ENCODE results near the gene AK9.
A peak's percentile ranks its signal among the peaks of the same experiment; 100 is the strongest.
"Not testable (repeated sequence)": the region's sequence is repeated elsewhere in the genome, so short reads cannot be mapped to it uniquely, and the experiment has no call there.

The AK9 gene

DNA sequence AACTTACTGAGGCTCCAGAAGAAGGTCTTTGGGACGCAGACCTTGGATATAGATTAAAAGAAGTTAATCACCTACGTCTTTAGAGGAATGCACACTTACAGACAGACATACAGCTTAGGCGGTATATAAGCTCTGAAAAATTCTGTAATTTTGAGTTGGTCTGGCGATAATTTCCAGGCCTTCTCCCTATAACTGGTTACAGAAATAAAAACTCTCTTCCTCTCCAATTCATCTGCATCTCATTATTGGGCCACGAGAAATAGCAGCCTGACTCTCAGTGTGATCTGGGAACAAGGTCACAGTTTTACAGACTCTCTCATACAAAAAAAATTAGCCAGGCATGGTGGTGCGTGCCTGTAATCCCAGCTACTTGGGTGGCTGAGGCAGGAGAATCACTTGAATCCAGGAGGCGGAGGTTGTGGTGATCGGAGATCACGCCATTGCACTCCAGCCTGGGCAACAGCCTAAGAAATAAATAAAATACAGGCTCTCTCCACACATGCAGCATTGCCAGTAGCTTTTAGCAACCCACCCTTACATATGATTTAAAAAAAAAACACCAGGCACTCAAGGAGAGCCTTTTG lies 212.7 kb downstream of the AK9 start:
- DNase-seq, result no peak

GRCh38 chr6:109477725-109478124 lies 213.3 kb downstream of the AK9 start:
- DNase-seq, result no peak

DNA sequence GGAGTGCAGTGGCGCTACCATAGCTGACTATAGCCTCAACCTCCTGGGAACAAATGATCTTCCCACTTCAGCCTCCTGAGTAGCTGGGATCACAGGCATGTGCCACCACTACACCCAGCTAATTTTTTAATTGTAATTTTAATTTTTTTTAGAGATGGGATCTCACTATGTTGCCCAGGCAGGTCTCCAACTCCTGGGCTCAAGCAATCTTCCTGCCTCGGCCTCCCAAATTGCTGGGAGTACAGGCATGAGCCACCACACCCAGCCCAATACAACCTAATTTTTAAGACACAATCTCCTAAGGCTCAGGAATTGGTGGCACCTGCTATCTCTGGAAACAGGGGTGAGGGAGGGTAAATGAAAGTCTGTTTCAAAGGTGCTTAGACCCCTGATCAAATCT lies 213.8 kb downstream of the AK9 start:
- no peak for DNase-seq

DNA sequence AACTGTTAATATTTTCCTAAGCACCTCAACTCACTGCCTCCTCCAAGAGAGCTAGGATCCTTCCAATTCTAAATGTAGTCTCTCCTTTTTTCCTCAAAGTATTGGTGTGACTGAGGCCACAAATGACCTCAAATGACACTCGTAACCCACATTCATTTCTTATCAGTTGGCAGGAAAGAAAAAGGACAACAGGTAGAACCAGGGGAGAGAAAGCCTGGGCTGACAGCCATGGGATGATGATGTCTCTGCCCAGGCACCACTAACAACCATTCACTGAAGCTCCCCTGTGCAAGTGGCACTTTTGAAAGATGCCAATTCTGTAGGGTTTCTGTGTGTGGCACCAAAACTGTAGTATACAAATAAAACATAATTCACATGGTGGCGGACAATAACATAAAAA lies 215.4 kb downstream of the AK9 start:
- DNase-seq, result no peak

DNA sequence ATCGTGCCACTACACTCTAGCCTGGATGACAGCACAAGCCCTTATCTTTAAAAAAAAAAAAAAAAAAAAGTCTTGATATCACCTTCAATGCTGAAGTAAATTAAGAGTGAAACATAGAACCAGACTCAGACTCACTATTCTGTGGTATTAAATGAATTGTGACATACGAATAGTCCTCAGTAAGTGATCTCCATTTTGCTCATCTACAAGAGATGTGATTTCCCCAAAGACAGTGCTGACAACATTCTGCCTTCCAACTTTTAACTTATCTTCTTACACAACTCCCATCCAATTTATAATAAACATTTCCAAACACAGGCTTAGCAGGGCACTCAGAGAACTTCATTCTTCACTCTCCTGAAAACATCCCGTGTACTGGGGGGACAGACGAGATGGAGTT lies 216.0 kb downstream of the AK9 start:
- DNase-seq, result no peak

DNA sequence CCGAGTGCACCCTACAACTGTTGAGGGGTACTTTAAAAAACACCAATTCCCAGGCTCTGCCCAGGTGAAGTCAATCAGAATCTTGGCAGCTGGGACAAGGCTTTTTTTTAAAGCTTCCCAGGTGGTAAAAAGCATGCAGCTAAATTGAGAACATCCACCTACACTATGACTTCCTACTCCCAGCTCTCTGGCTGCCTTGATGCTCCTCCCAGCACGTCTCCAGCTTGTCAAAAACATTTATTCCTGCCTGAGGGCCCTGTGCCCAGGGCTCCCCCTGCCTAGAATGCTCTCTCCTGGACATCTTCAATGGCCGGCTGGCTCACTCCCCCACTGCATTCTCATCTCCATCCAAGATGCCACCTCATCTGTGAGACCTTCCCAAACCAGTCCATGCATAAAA lies 217.9 kb downstream of the AK9 start:
- no peak for DNase-seq

- DNase-seq, result no peak
Observed at GRCh38 chr6:109472132-109472995, 218.6 kb downstream of the AK9 start.

GRCh38 chr6:109471105-109471810 lies 219.7 kb downstream of the AK9 start:
- no peak for DNase-seq

GRCh38 chr6:109469591-109470189 lies 221.3 kb downstream of the AK9 start:
- DNase-seq, result no peak

- no peak for DNase-seq
Observed at GRCh38 chr6:109467696-109468095, 223.3 kb downstream of the AK9 start.

DNA sequence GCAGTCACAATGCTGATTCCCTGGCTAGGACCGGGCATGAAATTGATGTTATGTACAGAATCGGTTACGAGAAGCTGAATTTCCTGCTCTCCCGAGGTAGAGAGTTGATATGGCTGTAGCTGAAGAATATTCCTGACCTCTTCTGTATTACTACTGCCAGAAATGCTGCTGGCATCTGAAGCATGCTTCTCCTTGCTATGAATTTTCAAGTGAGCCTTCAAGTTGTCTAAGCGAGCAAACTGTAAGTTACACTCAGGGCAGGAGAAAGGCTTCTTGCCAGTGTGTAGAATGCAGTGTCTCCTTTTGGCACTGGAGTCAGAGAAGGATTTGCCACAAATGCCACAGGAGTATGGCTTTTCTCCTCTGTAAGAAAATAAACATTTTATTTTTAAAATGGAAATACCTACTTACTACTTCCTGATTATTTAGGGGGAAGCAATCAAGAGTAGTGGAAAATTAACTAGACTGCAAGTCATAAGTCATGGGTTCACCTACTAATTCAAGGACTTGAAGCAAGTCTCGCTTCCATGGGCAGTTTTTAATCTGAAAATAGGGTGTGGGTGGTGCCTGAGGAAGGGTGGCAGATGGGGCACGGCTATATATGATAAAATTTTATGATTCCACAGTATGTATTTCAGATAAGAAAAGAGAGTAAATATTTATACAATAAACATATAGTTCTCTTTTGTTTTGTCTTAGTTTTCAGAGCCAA lies 224.6 kb downstream of the AK9 start:
- no peak for DNase-seq

GRCh38 chr6:109465772-109466171 lies 225.2 kb downstream of the AK9 start:
- DNase-seq, result no peak

- DNase-seq, result no peak
Observed at GRCh38 chr6:109461733-109462526, 229.1 kb downstream of the AK9 start.

GRCh38 chr6:109461205-109461604 lies 229.8 kb downstream of the AK9 start:
- DNase-seq, result not testable (repeated sequence)

- DNase-seq, result no peak
Observed at GRCh38 chr6:109460161-109460829, 230.7 kb downstream of the AK9 start.

GRCh38 chr6:109458774-109459531 lies 232.0 kb downstream of the AK9 start:
- peak; percentile 83 to 85 for DNase-seq

DNA sequence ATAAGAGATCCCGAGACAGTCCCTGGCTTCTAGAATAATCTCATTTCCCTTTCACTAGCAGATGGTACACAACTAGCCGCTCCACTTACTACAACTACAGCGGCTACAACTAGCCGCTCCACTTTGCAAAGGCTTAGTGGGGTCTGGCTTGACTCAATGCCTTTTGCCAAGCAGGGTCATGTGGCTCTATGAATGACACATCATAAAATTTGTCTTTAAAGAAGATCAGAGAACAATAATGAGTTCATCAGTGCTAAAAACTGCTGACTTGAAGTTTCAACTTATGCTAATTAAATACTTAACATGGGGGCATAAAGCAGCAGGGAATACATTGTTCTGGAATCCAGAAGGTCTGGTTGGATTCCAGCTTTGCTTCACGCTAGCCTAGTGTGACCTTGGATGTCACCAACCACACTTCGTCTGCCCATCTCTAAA lies 233.4 kb downstream of the AK9 start:
- no peak for DNase-seq

GRCh38 chr6:109456710-109457561 lies 234.1 kb downstream of the AK9 start:
- no peak for DNase-seq

DNA sequence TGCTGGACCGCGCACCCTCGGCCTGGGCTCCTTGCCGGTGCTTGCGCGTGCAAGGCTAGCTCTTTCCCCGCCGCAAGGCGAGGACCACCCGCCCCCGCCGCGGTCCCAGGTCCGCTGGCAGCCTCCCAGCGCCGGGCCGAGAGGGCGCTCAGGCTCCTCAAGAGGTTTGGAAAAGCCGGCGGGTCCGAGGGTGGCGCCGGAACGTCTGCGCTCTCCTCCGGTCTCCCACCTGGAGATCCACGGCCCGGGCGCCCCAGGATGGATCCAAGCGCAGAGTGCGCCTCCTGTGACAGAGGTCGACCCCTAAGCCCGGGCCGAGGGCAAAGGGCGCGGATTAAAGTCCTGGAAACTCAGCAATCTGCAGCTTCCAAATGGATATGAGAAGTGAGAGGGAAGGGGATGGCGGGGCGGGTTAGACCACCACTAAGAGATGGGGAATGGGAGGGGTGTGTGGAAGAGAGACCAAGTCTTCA lies 234.9 kb downstream of the AK9 start:
- DNase-seq, result no peak

Data from Kasumi-1 (cell line).